SKM-1 (cell line): ENCODE results near the gene SQSTM1.

Source experiments
- DNase-seq: peaks from one replicate; lab custom pipeline; 2025; ENCODE audit not compliant: unreplicated experiment; lab: John Stamatoyannopoulos, UW

Gene SQSTM1

GRCh38 chr5:179794575-179794974 lies 26.1 kb upstream of the SQSTM1 start:
- DNase-seq: no peak

GRCh38 chr5:179795049-179795862 lies 25.4 kb upstream of the SQSTM1 start:
- DNase-seq: no peak

- DNase-seq: peak; percentile 89
Observed at GRCh38 chr5:179795863-179796833, 24.6 kb upstream of the SQSTM1 start.

GRCh38 chr5:179796877-179797608 lies 23.7 kb upstream of the SQSTM1 start:
- DNase-seq: no peak

GRCh38 chr5:179797741-179798140 lies 23.0 kb upstream of the SQSTM1 start:
- DNase-seq: no peak

GRCh38 chr5:179798144-179798770 lies 22.4 kb upstream of the SQSTM1 start:
- DNase-seq: no peak

GRCh38 chr5:179798771-179799643 lies 21.7 kb upstream of the SQSTM1 start:
- no peak for DNase-seq

- no peak for DNase-seq
Observed at GRCh38 chr5:179799644-179799973, 21.1 kb upstream of the SQSTM1 start.

GRCh38 chr5:179800071-179800695 lies 20.5 kb upstream of the SQSTM1 start:
- no peak for DNase-seq

GRCh38 chr5:179800696-179801201 lies 20.0 kb upstream of the SQSTM1 start:
- DNase-seq: no peak

GRCh38 chr5:179801304-179802206 lies 19.1 kb upstream of the SQSTM1 start:
- DNase-seq: no peak

- no peak for DNase-seq
Observed at GRCh38 chr5:179802207-179802883, 18.4 kb upstream of the SQSTM1 start.

GRCh38 chr5:179802950-179803562 lies 17.6 kb upstream of the SQSTM1 start:
- DNase-seq: no peak

GRCh38 chr5:179803651-179804554 lies 16.8 kb upstream of the SQSTM1 start:
- peak; percentile 74 for DNase-seq

GRCh38 chr5:179804555-179804947 lies 16.2 kb upstream of the SQSTM1 start:
- no peak for DNase-seq

- DNase-seq: no peak
Observed at GRCh38 chr5:179805070-179805528, 15.6 kb upstream of the SQSTM1 start.
